ENCODE measurements around the gene KCTD13.

The KCTD13 gene

GRCh38 chr16:29906520-29907244 lies 19.3 kb downstream of the KCTD13 start:
- no peak overlapping the region for H3K4me3 ChIP-seq (ENCODE audit: low read length)
- TF ChIP-seq ZNF274 (IDR thresholded peaks at IDR 0.05; ENCODE audit: low read depth, low read length) = no peak

GRCh38 chr16:29905668-29906067 lies 20.4 kb downstream of the KCTD13 start:
- TF ChIP-seq ZNF274 (IDR thresholded peaks at IDR 0.05; ENCODE audit: low read depth, low read length) = no peak

GRCh38 chr16:29904947-29905346 lies 21.1 kb downstream of the KCTD13 start:
- no peak overlapping the region for H3K4me3 ChIP-seq (ENCODE audit: low read length)
- no peak for TF ChIP-seq ZNF274 (IDR thresholded peaks at IDR 0.05; ENCODE audit: low read depth, low read length)

More at GRCh38 chr16:29905668-29906067, 20.4 kb downstream of the KCTD13 start:
- no peak overlapping the region for H3K4me3 ChIP-seq (ENCODE audit: low read length)

GRCh38 chr16:29903590-29903989 lies 22.4 kb downstream of the KCTD13 start:
- no peak overlapping the region for H3K4me3 ChIP-seq (ENCODE audit: low read length)
- no peak for TF ChIP-seq ZNF274 (IDR thresholded peaks at IDR 0.05; ENCODE audit: low read depth, low read length)

- no peak overlapping the region for H3K4me3 ChIP-seq (ENCODE audit: low read length)
- no peak for TF ChIP-seq ZNF274 (IDR thresholded peaks at IDR 0.05; ENCODE audit: low read depth, low read length)
These were observed 24.4 kb downstream of the KCTD13 start for GRCh38 chr16:29901607-29901945.

GRCh38 chr16:29900888-29901606 lies 25.0 kb downstream of the KCTD13 start:
- TF ChIP-seq ZNF274 (IDR thresholded peaks at IDR 0.05; ENCODE audit: low read depth, low read length) = no peak
- H3K4me3 ChIP-seq (ENCODE audit: low read length) = no peak overlapping the region

GRCh38 chr16:29900102-29900887 lies 25.7 kb downstream of the KCTD13 start, which contains the start of gene ASPHD1:
ASPHD1 (plus strand) TSS chr16:29900488; CDS start chr16:29900972, 484 bp downstream.
- TF ChIP-seq ZNF274 (IDR thresholded peaks at IDR 0.05; ENCODE audit: low read depth, low read length) = no peak
- H3K4me3 ChIP-seq (ENCODE audit: low read length) = peak within 1 kb of the TSS; percentile 38; the same call in 1 of the 2 replicates

- no peak for TF ChIP-seq ZNF274 (IDR thresholded peaks at IDR 0.05; ENCODE audit: low read depth, low read length)
These were observed 26.4 kb downstream of the KCTD13 start, which contains the start of gene SEZ6L2 for GRCh38 chr16:29899516-29900101. SEZ6L2 (minus strand) TSS chr16:29899550; CDS start chr16:29899019, 531 bp downstream.

GRCh38 chr16:29898804-29899515 lies 27.1 kb downstream of the KCTD13 start:
- no peak overlapping the region for H3K4me3 ChIP-seq (ENCODE audit: low read length)
- no peak for TF ChIP-seq ZNF274 (IDR thresholded peaks at IDR 0.05; ENCODE audit: low read depth, low read length)

More at GRCh38 chr16:29899516-29900101, 26.4 kb downstream of the KCTD13 start, which contains the start of gene SEZ6L2:
- H3K4me3 ChIP-seq (ENCODE audit: low read length) = peak within 1 kb of the TSS; percentile 38; the same call in 1 of the 2 replicates

GRCh38 chr16:29898135-29898803 lies 27.8 kb downstream of the KCTD13 start:
- no peak for TF ChIP-seq ZNF274 (IDR thresholded peaks at IDR 0.05; ENCODE audit: low read depth, low read length)
- H3K4me3 ChIP-seq (ENCODE audit: low read length) = no peak overlapping the region

- TF ChIP-seq ZNF274 (IDR thresholded peaks at IDR 0.05; ENCODE audit: low read depth, low read length) = no peak
- H3K4me3 ChIP-seq (ENCODE audit: low read length) = no peak overlapping the region
These were observed 28.7 kb downstream of the KCTD13 start for GRCh38 chr16:29897333-29897732.

GRCh38 chr16:29896841-29897240 lies 29.2 kb downstream of the KCTD13 start:
- TF ChIP-seq ZNF274 (IDR thresholded peaks at IDR 0.05; ENCODE audit: low read depth, low read length) = no peak
- H3K4me3 ChIP-seq (ENCODE audit: low read length) = no peak overlapping the region

- TF ChIP-seq ZNF274 (IDR thresholded peaks at IDR 0.05; ENCODE audit: low read depth, low read length) = no peak
- H3K4me3 ChIP-seq (ENCODE audit: low read length) = no peak overlapping the region
These were observed 31.7 kb downstream of the KCTD13 start for GRCh38 chr16:29894352-29894751.

Data from GM08714 (cell line).